GM20000 (cell line): ENCODE measurements around the gene RASGRP3.
A peak's percentile ranks its signal among the peaks of the same experiment; 100 is the strongest.

Experiments used
- DNase-seq: peaks from one replicate; pipeline ENCODE4 v3.0.0; 2012; ENCODE audit warnings: low spot score
- CTCF ChIP-seq: IDR thresholded peaks from 2 replicates; pipeline ENCODE4 v1.5.1; 2012; ENCODE audit warnings: mild to moderate bottlenecking, control low read depth; ENCODE audit errors: extremely low read depth, missing control alignments

The RASGRP3 gene

GRCh38 chr2:33444967-33445366 is 31.5 kb upstream of the RASGRP3 start:
- DNase-seq, result no peak
- TF ChIP-seq CTCF, result no peak

DNA sequence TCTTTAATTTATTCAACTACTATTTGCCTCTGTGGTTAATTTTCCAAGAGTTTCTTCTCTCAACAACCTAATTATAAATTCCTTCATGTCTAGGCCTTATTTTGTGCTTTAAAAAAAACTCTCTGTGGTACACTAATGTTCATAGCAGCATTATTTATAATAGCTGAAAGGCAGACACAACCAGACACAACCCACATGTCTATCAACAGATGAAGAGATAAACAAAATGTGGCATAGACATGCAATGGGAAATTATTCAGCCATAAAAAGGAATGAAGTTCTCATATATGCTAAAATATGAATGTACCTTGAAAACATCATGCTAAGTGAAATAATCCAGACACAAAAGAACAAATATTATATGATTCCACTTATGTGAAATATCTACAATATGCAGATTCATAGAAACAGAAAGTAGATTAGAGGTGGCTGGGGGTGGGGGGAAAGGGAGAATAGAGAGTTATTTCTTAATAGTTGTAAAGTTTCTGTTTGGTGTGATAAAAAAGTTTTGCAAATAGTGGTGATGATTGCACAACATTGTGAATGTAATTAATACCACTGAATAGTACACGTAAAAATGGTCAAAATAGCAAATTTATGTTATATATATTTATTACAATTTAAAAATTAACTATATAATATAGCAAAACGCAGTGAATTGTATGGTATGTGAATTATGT is 28.1 kb upstream of the RASGRP3 start:
- no peak for DNase-seq
- no peak for TF ChIP-seq CTCF

DNA sequence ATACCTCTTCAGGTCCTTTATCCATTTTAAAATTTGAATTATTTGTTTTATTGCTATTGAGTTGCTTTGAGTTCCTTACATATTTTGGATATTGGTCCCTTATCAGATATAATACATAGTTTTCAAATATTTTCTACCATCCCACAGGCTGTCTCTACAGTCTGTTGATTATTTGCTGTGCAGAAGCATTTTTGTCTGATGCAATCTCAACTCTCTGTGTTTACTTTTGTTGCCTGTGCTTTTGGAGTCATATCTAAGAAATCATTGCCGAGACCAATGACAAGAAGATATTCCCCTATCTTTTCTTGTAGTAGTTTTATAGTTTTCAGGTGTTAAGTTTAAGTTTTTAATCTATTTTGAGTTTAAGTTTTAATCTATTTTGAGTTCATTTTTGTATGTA is 25.2 kb upstream of the RASGRP3 start:
- DNase-seq, result no peak
- no peak for TF ChIP-seq CTCF

GRCh38 chr2:33451825-33452224 is 24.6 kb upstream of the RASGRP3 start:
- DNase-seq, result no peak
- TF ChIP-seq CTCF, result no peak

DNA sequence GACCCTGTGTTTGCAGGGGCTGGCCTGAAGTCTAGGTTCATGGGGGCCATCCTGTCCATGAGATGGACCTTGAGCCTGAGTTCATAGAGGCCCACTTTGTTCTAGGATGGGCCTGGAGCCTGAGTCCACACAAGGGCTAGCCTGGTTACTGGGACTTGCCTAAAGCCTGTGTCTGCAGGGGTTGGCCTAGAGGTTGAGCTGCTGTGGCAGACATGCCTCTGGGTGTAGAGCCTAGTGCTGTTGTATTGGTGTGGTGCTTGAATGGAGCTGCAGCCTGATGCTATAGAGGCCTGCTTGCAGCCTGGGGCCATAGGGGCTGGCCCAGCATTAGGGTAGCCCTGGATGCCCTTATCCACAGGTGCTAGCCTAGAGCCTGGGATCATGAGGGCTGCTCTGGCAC is 23.9 kb upstream of the RASGRP3 start:
- no peak for TF ChIP-seq CTCF
- no peak for DNase-seq

DNA sequence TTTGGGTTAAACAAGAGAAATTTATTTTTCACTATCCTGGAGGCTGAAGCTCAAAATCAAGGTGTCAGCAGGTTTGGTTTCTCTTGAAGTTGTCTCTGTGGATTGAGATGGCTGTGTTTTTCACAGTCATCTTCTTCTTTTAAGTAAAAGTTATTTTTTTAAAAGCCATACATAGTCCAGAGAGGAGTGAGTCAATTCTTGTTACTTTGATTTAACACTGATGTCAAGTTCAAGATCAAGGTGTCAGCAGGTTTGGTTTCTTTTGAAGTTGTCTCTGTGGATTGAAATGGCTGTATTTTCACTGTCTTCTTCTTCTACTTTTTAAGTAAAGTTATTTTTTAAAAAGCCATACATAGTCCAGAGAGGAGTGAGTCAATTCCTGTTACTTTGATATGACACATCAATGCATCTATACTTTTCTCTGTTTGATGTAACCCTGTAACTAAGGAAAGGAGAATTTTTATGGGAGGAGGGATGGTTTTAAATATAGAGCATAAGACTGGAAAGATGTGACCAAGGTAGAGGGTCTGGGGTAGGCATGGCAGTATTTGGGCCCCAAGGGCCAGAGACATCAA is 22.5 kb upstream of the RASGRP3 start:
- no peak for TF ChIP-seq CTCF
- DNase-seq, result no peak

DNA sequence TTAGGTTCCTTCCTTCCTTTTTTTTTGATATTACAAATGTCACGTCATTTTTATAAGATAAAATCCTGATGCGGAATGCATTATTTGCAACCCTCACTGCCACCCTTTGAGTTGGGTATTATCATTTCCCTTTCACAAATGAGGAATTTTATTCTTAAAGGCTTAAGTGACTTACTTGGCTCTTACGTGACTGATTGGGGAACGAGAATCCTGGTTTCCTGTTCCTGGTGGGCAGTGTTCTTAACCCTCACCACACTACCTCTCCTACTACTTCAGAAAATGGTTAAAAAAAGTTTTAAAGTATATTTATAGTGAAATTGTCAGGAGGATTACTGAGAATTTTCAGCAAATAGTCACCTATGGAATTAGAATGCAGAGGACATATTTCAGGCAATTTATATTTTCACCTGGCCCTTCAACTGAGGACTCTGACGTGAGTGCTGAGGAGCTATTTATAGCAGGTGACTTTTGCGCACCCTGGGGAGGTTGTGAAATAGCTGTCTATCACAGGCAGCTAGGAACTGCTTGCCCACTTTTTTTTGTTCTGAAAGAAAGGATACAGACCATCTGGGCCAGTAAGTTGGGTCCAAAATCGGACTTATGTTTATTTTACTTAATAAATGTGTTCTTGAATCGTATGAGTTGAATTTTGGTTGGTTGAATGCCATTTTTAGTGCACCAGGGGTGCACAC is 18.7 kb upstream of the RASGRP3 start:
- DNase-seq, result peak; percentile 44

More for the DNA sequence above, 18.7 kb upstream of the RASGRP3 start:
- no peak for TF ChIP-seq CTCF
